ENCODE results near the gene UGT2B15. TPM values are rescaled to one million over a fixed set of nuclear protein-coding genes. Genes with fewer than 3 reads are reported as not detected.
"Not testable (repeated sequence)": the region's sequence is repeated elsewhere in the genome, so short reads cannot be mapped to it uniquely, and the experiment has no call there.

Gene UGT2B15
- 4.6 TPM for total RNA-seq (ENCODE audit: insufficient read depth, low replicate concordance)

- not testable (repeated sequence) for DNase-seq (ENCODE audit: low spot score)
Measured at GRCh38 chr4:68670479-68670939, at the start of gene UGT2B15. Gene UGT2B15, minus strand, starts transcription at chr4:68670652. Its CDS starts 34 bp downstream, at chr4:68670618.

- no peak for DNase-seq (ENCODE audit: low spot score)
Measured at GRCh38 chr4:68719075-68719473, 48.6 kb upstream of the UGT2B15 start.

GRCh38 chr4:68718447-68719074 is 48.1 kb upstream of the UGT2B15 start:
- DNase-seq (ENCODE audit: low spot score) = no peak

GRCh38 chr4:68717999-68718398 is 47.5 kb upstream of the UGT2B15 start:
- DNase-seq (ENCODE audit: low spot score) = no peak

GRCh38 chr4:68714400-68714799 is 43.9 kb upstream of the UGT2B15 start:
- no peak for DNase-seq (ENCODE audit: low spot score)

GRCh38 chr4:68712207-68712606 is 41.8 kb upstream of the UGT2B15 start:
- no peak for DNase-seq (ENCODE audit: low spot score)

GRCh38 chr4:68708566-68708965 is 38.1 kb upstream of the UGT2B15 start:
- DNase-seq (ENCODE audit: low spot score) = no peak

- not testable (repeated sequence) for DNase-seq (ENCODE audit: low spot score)
Measured at GRCh38 chr4:68703168-68703567, 32.7 kb upstream of the UGT2B15 start.

- no peak for DNase-seq (ENCODE audit: low spot score)
Measured at GRCh38 chr4:68700152-68700551, 29.7 kb upstream of the UGT2B15 start.

- no peak for DNase-seq (ENCODE audit: low spot score)
Measured at GRCh38 chr4:68693325-68694075, 23.0 kb upstream of the UGT2B15 start.

- DNase-seq (ENCODE audit: low spot score) = no peak
Measured at GRCh38 chr4:68691186-68691585, 20.7 kb upstream of the UGT2B15 start.

- DNase-seq (ENCODE audit: low spot score) = no peak
Measured at GRCh38 chr4:68683034-68683433, 12.6 kb upstream of the UGT2B15 start.

- DNase-seq (ENCODE audit: low spot score) = not testable (repeated sequence)
Measured at GRCh38 chr4:68681298-68681697, 10.8 kb upstream of the UGT2B15 start.

- DNase-seq (ENCODE audit: low spot score) = no peak
Measured at GRCh38 chr4:68673143-68673542, 2.7 kb upstream of the UGT2B15 start.

- not testable (repeated sequence) for DNase-seq (ENCODE audit: low spot score)
Measured at GRCh38 chr4:68671217-68671616, 765 bp upstream of the UGT2B15 start.

- DNase-seq (ENCODE audit: low spot score) = not testable (repeated sequence)
Measured at GRCh38 chr4:68668537-68669163, 1.8 kb downstream of the UGT2B15 start.

- not testable (repeated sequence) for DNase-seq (ENCODE audit: low spot score)
Measured at GRCh38 chr4:68667551-68667950, 2.9 kb downstream of the UGT2B15 start.

GRCh38 chr4:68664721-68665120 is 5.7 kb downstream of the UGT2B15 start:
- not testable (repeated sequence) for DNase-seq (ENCODE audit: low spot score)

- not testable (repeated sequence) for DNase-seq (ENCODE audit: low spot score)
Measured at GRCh38 chr4:68662836-68663574, 7.4 kb downstream of the UGT2B15 start.

- DNase-seq (ENCODE audit: low spot score) = no peak
Measured at GRCh38 chr4:68658672-68659071, 11.8 kb downstream of the UGT2B15 start.

GRCh38 chr4:68657022-68657594 is 13.3 kb downstream of the UGT2B15 start:
- not testable (repeated sequence) for DNase-seq (ENCODE audit: low spot score)
